Fibroblast of the aortic adventitia (primary cell): ENCODE measurements around the gene WDR88. TPM values are rescaled to one million over a fixed set of nuclear protein-coding genes. Genes with fewer than 3 reads are reported as not detected.
A peak's percentile ranks its signal among the peaks of the same experiment; 100 is the strongest.
"Not testable (repeated sequence)": the region's sequence is repeated elsewhere in the genome, so short reads cannot be mapped to it uniquely, and the experiment has no call there.

ENCODE experiments used
- DNase-seq: peaks from one replicate; pipeline ENCODE4 v3.0.0-alpha.2; 2010; ENCODE audit warnings: low read depth
- H3K4me3 ChIP-seq: 2 replicates; pipeline ENCODE4 v1.5.1; 2011; ENCODE audit warnings: low read depth, mild to moderate bottlenecking, control low read depth, low read length, moderate library complexity
- CTCF ChIP-seq: IDR thresholded peaks from 2 replicates; pipeline ENCODE4 v1.5.1; 2011; ENCODE audit warnings: mild to moderate bottlenecking, low read length, control low read depth, inconsistent platforms; ENCODE audit not compliant: insufficient read depth
- total RNA-seq: library from RNA; depleted of rRNA; stranded (reverse); fragments of >200 nt; gene quantifications from 2 replicates; pipeline ENCODE4 v1.2.3, GENCODE V29; 2012; ENCODE audit warnings: low replicate concordance

Gene WDR88
- total RNA-seq, 1 donor, result not detected

GRCh38 chr19:33139165-33139564 lies 7.3 kb downstream of the WDR88 start:
- no peak for DNase-seq
- H3K4me3 ChIP-seq, result no peak overlapping the region
- no peak for TF ChIP-seq CTCF

DNA sequence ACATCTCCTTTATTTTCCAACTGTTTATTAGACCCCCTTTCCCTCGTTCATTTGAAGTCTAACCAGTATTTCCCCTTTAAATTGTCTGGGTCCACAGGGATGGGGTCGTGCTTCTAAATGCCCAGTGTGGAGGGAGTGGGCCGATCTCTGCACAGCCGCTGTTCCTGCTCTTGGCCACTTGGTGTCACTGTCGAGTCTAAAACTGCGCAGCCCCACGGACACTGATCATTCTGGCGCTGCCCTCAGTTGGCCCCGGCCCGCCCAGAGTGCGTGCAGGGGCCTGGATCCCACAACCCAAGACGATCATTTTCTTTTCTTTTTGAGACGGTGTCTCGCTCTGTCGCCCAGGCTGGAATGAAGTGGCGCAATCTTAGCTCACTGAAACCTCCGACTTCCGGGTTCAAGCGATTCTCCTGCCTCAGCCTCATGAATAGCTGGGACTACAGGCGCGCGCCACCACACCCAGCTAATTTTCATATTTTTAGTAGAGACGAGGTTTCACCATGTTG lies 12.0 kb downstream of the WDR88 start:
- peak; percentile 97 for TF ChIP-seq CTCF
- peak overlapping the region; percentile 13 for H3K4me3 ChIP-seq
- DNase-seq, result peak; percentile 72

DNA sequence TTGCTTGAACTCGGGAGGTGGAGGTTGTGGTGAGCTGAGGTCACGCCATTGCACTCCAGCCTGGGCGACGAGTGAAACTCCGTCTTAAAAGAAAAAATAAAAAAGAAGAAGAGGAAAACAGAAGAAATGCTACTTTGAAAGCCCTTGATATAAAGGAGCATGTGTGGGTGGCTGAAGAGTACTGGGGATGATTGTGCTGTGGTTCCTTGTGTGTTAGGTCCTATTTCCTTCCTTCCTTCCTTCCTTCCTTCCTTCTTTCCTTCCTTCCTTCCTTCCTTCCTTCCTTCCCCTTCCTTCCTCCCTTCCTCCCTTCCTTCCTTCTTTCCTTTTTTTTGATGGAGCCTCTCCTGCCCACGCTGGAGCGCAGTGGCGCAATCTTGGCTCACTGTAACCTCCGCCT lies 14.3 kb downstream of the WDR88 start:
- no peak for DNase-seq
- TF ChIP-seq CTCF, result no peak
- no peak overlapping the region for H3K4me3 ChIP-seq

DNA sequence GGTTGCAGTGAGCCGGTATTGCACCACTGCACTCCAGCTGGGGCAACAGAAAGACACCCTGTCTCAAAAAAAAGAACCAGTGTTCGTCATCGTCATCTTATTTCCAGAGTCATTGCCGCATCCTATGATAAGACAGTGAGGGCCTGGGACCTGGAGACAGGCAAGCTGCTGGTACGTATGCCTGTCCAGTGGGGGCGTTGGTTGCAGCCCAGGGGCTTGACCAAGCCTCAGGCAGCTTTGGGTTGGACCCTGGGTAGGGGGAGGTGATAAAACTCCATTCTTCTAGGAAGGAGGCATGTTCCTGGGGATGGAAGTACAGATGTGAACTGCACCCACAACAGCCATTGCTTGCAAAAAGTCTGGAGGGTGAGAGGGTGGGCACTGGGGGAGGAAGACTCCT lies 15.6 kb downstream of the WDR88 start:
- no peak for DNase-seq
- no peak for TF ChIP-seq CTCF
- no peak overlapping the region for H3K4me3 ChIP-seq

DNA sequence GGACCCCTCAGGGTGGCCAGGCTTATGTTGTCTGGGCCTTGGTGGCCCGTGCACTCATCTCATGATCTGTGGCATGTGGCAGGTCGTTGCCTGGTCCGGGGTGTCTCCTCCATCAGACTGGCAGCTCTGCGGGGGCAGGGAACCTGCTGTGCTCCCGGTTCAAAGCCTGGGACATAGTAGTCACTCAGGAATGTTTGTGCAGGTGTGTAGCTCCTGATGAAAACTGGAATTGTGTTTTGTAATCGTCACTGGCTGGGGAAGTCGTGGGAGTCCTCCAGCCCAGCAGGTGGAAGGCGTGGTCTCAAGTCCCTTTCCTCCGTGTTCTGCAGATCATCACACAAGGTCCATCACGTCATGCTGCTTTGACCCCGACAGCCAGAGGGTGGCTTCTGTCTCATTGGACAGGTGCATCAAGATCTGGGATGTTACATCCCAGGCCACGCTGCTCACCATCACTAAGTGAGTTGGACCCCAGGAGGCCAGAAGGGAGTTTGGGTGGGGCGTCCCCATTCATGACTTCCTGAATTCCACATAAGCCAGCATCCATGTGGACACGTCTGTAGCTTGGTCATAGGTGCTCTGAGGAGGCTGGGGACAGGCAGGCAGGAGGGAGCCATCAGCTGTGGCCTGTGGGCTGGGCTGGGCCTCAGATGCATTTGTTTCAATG lies 19.1 kb downstream of the WDR88 start:
- TF ChIP-seq CTCF, result no peak
- no peak overlapping the region for H3K4me3 ChIP-seq
- no peak for DNase-seq

DNA sequence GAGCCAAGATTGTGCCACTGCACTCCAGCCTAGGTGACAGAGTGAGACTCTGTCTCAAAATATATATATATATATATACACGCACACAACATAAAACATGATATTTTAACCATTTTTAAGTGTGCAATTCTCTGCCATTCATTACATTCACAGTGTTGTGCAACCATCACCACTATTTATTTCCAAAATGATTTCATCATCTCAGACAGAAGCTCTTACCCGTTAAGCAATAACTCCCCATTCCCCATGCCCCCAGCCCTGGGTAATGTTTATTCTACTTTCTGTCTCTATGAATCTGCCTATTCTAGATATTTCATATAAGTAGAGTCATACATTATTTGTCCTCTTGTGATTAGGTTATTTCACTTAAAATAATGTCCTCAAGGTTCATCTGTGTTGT lies 20.3 kb downstream of the WDR88 start:
- peak; percentile 56 for DNase-seq
- no peak overlapping the region for H3K4me3 ChIP-seq
- no peak for TF ChIP-seq CTCF

- H3K4me3 ChIP-seq, result not testable (repeated sequence)
These were observed 20.7 kb downstream of the WDR88 start for GRCh38 chr19:33152625-33153024.

GRCh38 chr19:33154313-33154712 lies 22.4 kb downstream of the WDR88 start:
- not testable (repeated sequence) for H3K4me3 ChIP-seq, DNase-seq

More at GRCh38 chr19:33152625-33153024, 20.7 kb downstream of the WDR88 start:
- not testable (repeated sequence) for DNase-seq
